HG03025 (cell line): ENCODE measurements around the gene ZNF765.
"Not testable (repeated sequence)": the region's sequence is repeated elsewhere in the genome, so short reads cannot be mapped to it uniquely, and the experiment has no call there.

ENCODE experiments used
- ATAC-seq: cut with Tn5 transposase; IDR thresholded peaks from one replicate; pipeline ENCODE4 v1.9.1; 2021; ENCODE audit warnings: mild to moderate bottlenecking, moderate library complexity; ENCODE audit not compliant: unreplicated experiment, low FRiP score

The ZNF765 gene

DNA sequence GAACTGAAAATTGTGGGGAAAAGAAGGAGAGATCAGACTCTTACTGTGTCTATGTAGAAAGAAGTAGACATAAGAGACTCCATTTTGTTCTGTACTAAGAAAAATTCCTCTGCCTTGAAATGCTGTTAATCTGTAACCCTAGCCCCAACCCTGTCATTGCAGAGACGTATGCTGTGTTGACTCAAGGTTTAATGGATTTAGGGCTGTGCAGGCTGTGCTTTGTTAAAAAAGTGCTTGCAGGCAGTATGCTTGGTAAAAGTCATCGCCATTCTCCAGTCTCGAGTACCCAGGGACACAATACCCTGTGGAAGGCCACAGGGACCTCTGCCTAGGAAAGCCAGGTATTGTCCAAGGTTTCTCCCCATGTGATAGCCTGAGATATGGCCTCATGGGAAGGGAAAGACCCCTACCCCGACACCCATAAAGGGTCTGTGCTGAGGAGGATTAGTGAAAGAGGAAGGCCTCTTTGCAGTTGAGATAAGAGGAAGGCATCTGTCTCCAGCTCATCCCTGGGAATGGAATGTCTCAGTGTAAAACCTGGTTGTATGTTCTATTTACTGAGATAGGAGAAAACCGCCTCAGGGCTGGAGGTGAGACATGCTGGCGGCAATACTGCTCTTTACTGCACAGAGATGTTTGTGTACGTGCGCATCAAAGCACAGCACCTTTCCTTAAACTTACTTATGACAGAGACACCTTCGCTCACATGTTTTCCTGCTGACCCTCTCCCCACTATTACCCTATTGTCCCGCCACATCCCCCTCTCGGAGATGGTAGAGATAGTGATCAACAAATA lies 25.8 kb downstream of the ZNF765 start:
- not testable (repeated sequence) for ATAC-seq

GRCh38 chr19:53422551-53422950 lies 27.6 kb downstream of the ZNF765 start:
- ATAC-seq, result no peak

GRCh38 chr19:53423074-53423473 lies 28.1 kb downstream of the ZNF765 start:
- not testable (repeated sequence) for ATAC-seq

- ATAC-seq, result not testable (repeated sequence)
Observed at GRCh38 chr19:53423680-53424079, 28.7 kb downstream of the ZNF765 start.

GRCh38 chr19:53424968-53425597 lies 30.1 kb downstream of the ZNF765 start:
- ATAC-seq, result no peak

GRCh38 chr19:53431399-53432087 lies 36.6 kb downstream of the ZNF765 start, which contains the start of gene ZNF761:
Gene ZNF761, plus strand, starts transcription at chr19:53431984. Its CDS starts 15,285 bp downstream, at chr19:53447269.
- ATAC-seq, result peak; percentile 88

- ATAC-seq, result peak; percentile 28
Observed at GRCh38 chr19:53432088-53432661, 37.2 kb downstream of the ZNF765 start.

- not testable (repeated sequence) for ATAC-seq
Observed at GRCh38 chr19:53443809-53444208, 48.9 kb downstream of the ZNF765 start.

DNA sequence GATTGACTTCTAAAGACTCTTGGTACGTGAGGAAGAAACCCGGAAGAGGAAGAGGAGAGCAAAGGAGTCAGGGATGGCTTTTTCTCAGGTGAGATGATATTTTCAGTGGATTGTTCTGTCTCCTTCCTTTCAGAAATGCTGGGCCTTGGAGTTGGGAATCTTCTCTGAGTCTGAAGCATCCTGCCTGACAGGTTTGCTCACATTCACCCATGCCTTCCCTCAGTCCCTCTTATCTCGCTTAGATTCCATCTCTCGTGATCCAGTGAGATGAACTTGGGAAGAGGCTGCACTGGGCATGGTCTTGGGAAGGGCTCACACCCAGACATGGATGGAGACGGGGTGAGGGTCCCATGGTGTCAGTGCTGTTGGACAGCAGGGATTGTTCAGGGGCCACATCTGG lies 52.2 kb downstream of the ZNF765 start:
- ATAC-seq, result not testable (repeated sequence)

- ATAC-seq, result no peak
Observed at GRCh38 chr19:53455828-53456227, 60.9 kb downstream of the ZNF765 start.

GRCh38 chr19:53460131-53460721 lies 65.3 kb downstream of the ZNF765 start:
- ATAC-seq, result not testable (repeated sequence)

GRCh38 chr19:53461866-53462265 lies 66.9 kb downstream of the ZNF765 start:
- no peak for ATAC-seq

GRCh38 chr19:53462861-53463260 lies 67.9 kb downstream of the ZNF765 start:
- no peak for ATAC-seq

DNA sequence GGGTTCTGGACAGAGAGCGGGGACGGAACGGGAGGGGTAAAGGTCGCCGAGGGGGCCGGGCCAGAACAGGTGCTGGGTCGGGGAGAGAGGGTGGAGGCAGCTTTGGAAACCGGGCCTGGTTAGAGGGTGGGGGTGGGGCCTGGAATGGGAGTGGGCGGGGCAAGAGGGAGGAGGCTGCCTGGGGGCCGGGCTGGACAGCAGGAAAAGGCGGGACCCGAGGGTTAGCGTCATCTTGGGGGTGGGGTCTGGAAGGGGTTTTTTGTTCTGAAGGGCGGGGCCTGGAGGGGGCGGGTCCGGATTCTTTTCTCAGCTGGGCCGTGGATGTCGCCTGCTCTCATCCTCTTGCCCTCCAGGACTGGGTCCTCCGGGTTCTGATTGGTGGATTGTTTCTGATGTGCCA lies 68.3 kb downstream of the ZNF765 start:
- no peak for ATAC-seq

- ATAC-seq, result no peak
Observed at GRCh38 chr19:53466726-53467484, 72.0 kb downstream of the ZNF765 start.

GRCh38 chr19:53467485-53468262 lies 72.7 kb downstream of the ZNF765 start, which contains the start of gene ZNF813:
Gene ZNF813, plus strand, starts transcription at chr19:53467733. Its CDS starts 16,090 bp downstream, at chr19:53483823.
- ATAC-seq, result peak; percentile 69

DNA sequence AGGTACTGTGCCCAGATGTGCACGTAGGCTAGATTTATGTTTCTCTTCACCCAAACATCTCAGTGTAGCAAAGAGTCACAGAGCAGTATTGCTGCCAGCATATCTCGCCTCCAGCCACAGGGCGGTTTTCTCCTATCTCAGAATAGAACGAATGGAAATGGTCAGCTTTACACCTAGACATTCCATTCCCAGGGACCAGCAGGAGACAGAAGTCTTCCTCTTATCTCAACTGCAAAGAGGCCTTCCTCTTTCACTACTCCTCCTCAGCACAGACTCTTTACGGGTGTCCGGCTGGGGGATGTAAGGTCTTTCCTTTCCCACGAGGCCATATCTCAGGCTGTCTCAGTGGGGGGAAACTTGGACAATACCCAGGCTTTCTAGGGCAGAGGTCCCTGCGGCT lies 73.7 kb downstream of the ZNF765 start:
- not testable (repeated sequence) for ATAC-seq

- ATAC-seq, result no peak
Observed at GRCh38 chr19:53471916-53472315, 77.0 kb downstream of the ZNF765 start.

DNA sequence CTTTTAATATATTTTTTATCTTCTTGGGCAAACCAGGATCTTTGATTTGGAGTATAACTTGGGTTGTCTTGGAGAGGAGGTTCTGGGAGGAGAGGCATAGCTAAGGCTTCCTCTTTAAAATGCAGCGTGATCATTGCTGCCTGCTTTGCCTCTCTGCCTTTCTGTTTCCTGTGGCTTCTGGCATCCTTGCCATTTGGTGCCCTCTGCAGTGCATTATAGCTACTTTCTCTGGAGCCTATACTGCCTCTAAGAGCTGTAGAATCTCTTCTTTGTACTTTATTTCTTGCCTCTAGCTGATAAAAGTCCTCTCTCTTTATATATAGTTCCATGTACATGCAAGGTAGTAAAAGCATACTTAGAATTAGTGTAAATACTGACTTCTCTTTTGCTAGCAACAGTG lies 79.9 kb downstream of the ZNF765 start:
- ATAC-seq, result not testable (repeated sequence)
